Tibial artery (tissue), 4 donors: ENCODE data around the gene SUSD2.
"Not testable (repeated sequence)": the region's sequence is repeated elsewhere in the genome, so short reads cannot be mapped to it uniquely, and the experiment has no call there.

Experiments used
- DNase-seq, 2 donors: peaks; one replicate each; pipeline ENCODE4 v3.0.0-alpha.2; 2019
- H3K27ac ChIP-seq, 2 donors: fragments of 200-600 bp; sonication (generic) in 1 of 2; 1 replicate in 1 of 2; 2 replicates in 1 of 2; pipeline ENCODE4 v1.5.1; 2018 to 2019; ENCODE audit warnings: mild to moderate bottlenecking in 1 of 2
- H3K27me3 ChIP-seq, 2 donors: fragments of 200-600 bp; sonication (generic) in 1 of 2; one replicate each; pipeline versions ENCODE4 v1.5.1 to v1.6.0; 2016 to 2019
- H3K36me3 ChIP-seq, 3 donors: fragments of 200-600 bp; sonication (generic) in 2 of 3; one replicate each; pipeline ENCODE4 v1.5.1; 2016 to 2019; ENCODE audit warnings: mild to moderate bottlenecking in 2 of 3
- H3K4me1 ChIP-seq, 4 donors: fragments of 200-600 bp; sonication (generic) in 2 of 4; 1 replicate in 3 of 4; 2 replicates in 1 of 4; pipeline ENCODE4 v1.5.1; 2016 to 2019
- H3K4me3 ChIP-seq, 2 donors: fragments of 200-600 bp; sonication (generic) in 1 of 2; 1 replicate in 1 of 2; 2 replicates in 1 of 2; pipeline ENCODE4 v1.5.1; 2018 to 2019; ENCODE audit warnings: mild to moderate bottlenecking in 2 of 2
- H3K9me3 ChIP-seq, 3 donors: fragments of 200-600 bp; sonication (generic) in 1 of 3; one replicate each; pipeline ENCODE4 v1.5.1; 2016 to 2019
- intact Hi-C: fragments of 100-400 bp; cut with DNase I; formaldehyde crosslinking; loops from one replicate; pipeline ENCODE4 v1.15.0; 2023; ENCODE audit warnings: low total_unique reads
- TF ChIP-seq, protein P1 (sequence below), 2 experiments: fragments of 200-600 bp in 1 of 2; fragments of 450-650 bp in 1 of 2; IDR thresholded peaks; one replicate each; pipeline ENCODE4 v1.5.1; 2017 to 2019; ENCODE audit warnings: antibody characterized with exemption in 2 of 2, mild to moderate bottlenecking in 1 of 2, moderate library complexity in 1 of 2

Gene SUSD2

DNA sequence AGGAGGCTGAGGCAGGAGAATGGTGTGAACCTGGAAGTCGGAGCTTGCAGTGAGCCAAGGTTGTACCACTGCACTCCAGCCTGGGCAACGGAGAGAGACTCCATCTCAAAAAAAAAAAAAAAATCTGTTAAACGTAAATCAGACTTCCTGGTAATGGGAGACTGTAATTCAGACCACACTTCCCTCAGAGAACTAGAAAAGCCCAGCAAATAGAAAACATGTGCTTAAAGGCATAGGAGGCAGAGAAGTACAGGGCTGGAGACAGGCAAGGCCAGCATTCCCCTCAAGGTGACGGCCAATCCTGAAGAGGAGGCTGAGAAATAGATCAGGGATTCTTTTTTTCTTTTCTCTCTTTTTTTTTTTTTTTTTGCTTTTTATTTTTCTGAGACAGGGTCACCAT is 55.4 kb downstream of the SUSD2 start:
- Histone ChIP-seq H3K36me3 (peaks cover 0 to 18% (median 0%) of the 10 kb centered on the region in 3 donors), H3K4me1 (no peaks in the 10 kb centered on the region), H3K9me3 (no peaks in the 10 kb centered on the region), H3K4me3 (no peak overlapping the region), H3K27ac (no peak overlapping the region), H3K27me3 (no peaks in the 10 kb centered on the region)
- no peak for DNase-seq
- intact Hi-C loops: no loop called here
- TF ChIP-seq, protein P1, sequence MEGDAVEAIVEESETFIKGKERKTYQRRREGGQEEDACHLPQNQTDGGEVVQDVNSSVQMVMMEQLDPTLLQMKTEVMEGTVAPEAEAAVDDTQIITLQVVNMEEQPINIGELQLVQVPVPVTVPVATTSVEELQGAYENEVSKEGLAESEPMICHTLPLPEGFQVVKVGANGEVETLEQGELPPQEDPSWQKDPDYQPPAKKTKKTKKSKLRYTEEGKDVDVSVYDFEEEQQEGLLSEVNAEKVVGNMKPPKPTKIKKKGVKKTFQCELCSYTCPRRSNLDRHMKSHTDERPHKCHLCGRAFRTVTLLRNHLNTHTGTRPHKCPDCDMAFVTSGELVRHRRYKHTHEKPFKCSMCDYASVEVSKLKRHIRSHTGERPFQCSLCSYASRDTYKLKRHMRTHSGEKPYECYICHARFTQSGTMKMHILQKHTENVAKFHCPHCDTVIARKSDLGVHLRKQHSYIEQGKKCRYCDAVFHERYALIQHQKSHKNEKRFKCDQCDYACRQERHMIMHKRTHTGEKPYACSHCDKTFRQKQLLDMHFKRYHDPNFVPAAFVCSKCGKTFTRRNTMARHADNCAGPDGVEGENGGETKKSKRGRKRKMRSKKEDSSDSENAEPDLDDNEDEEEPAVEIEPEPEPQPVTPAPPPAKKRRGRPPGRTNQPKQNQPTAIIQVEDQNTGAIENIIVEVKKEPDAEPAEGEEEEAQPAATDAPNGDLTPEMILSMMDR (IDR thresholded peaks at IDR 0.05): no peak

DNA sequence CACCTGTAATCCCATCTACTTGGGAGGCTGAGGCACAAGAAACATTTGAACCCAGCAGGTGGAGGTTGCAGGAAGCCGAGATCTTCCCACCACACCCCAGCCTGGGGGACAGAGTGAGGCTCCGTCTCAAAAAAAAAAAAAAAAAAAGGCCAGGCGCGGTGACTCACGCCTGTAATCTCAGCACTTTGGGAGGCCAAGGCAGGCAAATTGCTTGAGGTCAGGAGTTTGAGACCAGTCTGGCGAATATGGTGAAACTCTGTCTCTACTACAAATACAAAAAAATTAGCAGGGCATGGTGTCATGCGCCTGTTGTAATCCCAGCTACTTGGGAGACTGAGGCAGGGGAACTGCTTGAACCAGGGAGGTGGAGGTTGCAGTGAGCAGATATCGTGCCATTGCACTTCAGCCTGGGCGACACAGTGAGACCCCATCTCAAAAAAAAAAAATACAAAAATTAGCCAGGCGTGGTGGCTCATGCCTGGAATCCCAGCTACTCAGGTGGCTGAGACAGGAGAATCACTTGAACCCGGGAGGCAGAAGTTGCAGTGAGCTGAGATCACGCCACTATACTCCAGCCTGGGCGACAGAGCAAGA is 56.9 kb downstream of the SUSD2 start:
- H3K27me3 ChIP-seq, DNase-seq, H3K9me3 ChIP-seq, H3K36me3 ChIP-seq, H3K27ac ChIP-seq, intact Hi-C loops, H3K4me3 ChIP-seq: not testable (repeated sequence)
- peaks cover 0 to 13% (median 10%) of the 10 kb centered on the region in 4 donors for H3K4me1 ChIP-seq
